Thoracic aorta (tissue), 2 donors: ENCODE results near the gene PRPF31. TPM values are rescaled to one million over a fixed set of nuclear protein-coding genes. Genes with fewer than 3 reads are reported as not detected.

Experiments
- ATAC-seq: fragments of 150-250 bp; one replicate; pipeline ENCODE4 v1.8.0; 2017; ENCODE audit warnings: low read depth; ENCODE audit not compliant: insufficient number of reproducible peaks, low FRiP score
- DNase-seq: peaks from one replicate; pipeline ENCODE4 v3.0.0-alpha.2; 2020; ENCODE audit warnings: low spot score
- H3K27ac ChIP-seq, 2 donors: fragments of 200-600 bp; sonication (generic); 1 replicate in 1 of 2; 2 replicates in 1 of 2; pipeline ENCODE4 v1.5.1; 2016; ENCODE audit warnings: mild to moderate bottlenecking in 2 of 2, moderate library complexity in 2 of 2
- H3K27me3 ChIP-seq: fragments of 200-600 bp; sonication (generic); replicated peaks from 2 replicates; pipeline ENCODE4 v1.6.0; 2016; ENCODE audit warnings: mild to moderate bottlenecking; ENCODE audit not compliant: insufficient read depth
- H3K36me3 ChIP-seq: fragments of 200-600 bp; sonication (generic); one replicate; pipeline ENCODE4 v1.5.1; 2016
- H3K4me1 ChIP-seq, 2 donors: fragments of 200-600 bp; sonication (generic); 1 replicate in 1 of 2; 2 replicates in 1 of 2; pipeline versions ENCODE4 v1.5.1 to v1.6.0; 2016; ENCODE audit warnings: low read depth in 2 of 2, mild to moderate bottlenecking in 1 of 2; ENCODE audit not compliant: control insufficient read depth in 1 of 2
- H3K4me3 ChIP-seq: fragments of 200-600 bp; sonication (generic); 2 replicates; pipeline ENCODE4 v1.5.1; 2016; ENCODE audit warnings: mild to moderate bottlenecking
- H3K9me3 ChIP-seq: fragments of 200-600 bp; sonication (generic); 2 replicates; pipeline ENCODE4 v1.5.1; 2016
- CTCF ChIP-seq: fragments of 200-600 bp; sonication (generic); IDR thresholded peaks from one replicate; pipeline ENCODE4 v1.5.1; 2019; ENCODE audit warnings: antibody characterized with exemption
- total RNA-seq, 2 donors: library from RNA; depleted of rRNA; stranded (reverse); fragments of >200 nt; gene quantifications; one replicate each; pipeline versions ENCODE4 v1.1.0 to v1.2.3, GENCODE V29; 2016

Gene PRPF31
- total RNA-seq, 2 donors from 2014 or later = 48.2 to 54.3 TPM

GRCh38 chr19:54104998-54105715 lies 10.4 kb upstream of the PRPF31 start:
- H3K4me1 ChIP-seq = peaks cover 7 to 13% of the 10 kb centered on the region in 2 donors
- H3K27ac ChIP-seq = no peak overlapping the region
- ATAC-seq = no peak
- no peaks in the 10 kb centered on the region for H3K27me3 ChIP-seq
- DNase-seq = no peak
- H3K9me3 ChIP-seq = no peaks in the 10 kb centered on the region
- no peak overlapping the region for H3K4me3 ChIP-seq
- no peak for TF ChIP-seq CTCF
- H3K36me3 ChIP-seq = peaks cover 35% of the 10 kb centered on the region

GRCh38 chr19:54105796-54106195 lies 9.8 kb upstream of the PRPF31 start:
- no peaks in the 10 kb centered on the region for H3K9me3 ChIP-seq
- peaks cover 40% of the 10 kb centered on the region for H3K36me3 ChIP-seq
- no peak for TF ChIP-seq CTCF
- H3K4me1 ChIP-seq = peaks cover 7 to 13% of the 10 kb centered on the region in 2 donors
- H3K27ac ChIP-seq = no peak overlapping the region
- no peak for ATAC-seq
- no peaks in the 10 kb centered on the region for H3K27me3 ChIP-seq
- no peak for DNase-seq
- H3K4me3 ChIP-seq = no peak overlapping the region

GRCh38 chr19:54106716-54107115 lies 8.8 kb upstream of the PRPF31 start:
- Histone ChIP-seq H3K9me3 (no peaks in the 10 kb centered on the region), H3K36me3 (peaks cover 43% of the 10 kb centered on the region), H3K27me3 (no peaks in the 10 kb centered on the region), H3K4me3 (no peak overlapping the region), H3K4me1 (peaks cover 7 to 13% of the 10 kb centered on the region in 2 donors), H3K27ac (no peak overlapping the region)
- TF ChIP-seq CTCF = no peak
- ATAC-seq (no peak), DNase-seq (no peak)

GRCh38 chr19:54107876-54108490 lies 7.6 kb upstream of the PRPF31 start:
- ATAC-seq = no peak
- Histone ChIP-seq H3K4me3 (no peak overlapping the region), H3K9me3 (no peaks in the 10 kb centered on the region), H3K36me3 (peaks cover 43% of the 10 kb centered on the region), H3K27ac (no peak overlapping the region), H3K4me1 (peaks cover 7 to 13% of the 10 kb centered on the region in 2 donors), H3K27me3 (no peaks in the 10 kb centered on the region)
- DNase-seq = no peak
- no peak for TF ChIP-seq CTCF

- Histone ChIP-seq H3K27me3 (no peaks in the 10 kb centered on the region), H3K36me3 (peaks cover 43% of the 10 kb centered on the region), H3K27ac (no peak overlapping the region), H3K4me1 (peaks cover 4 to 9% of the 10 kb centered on the region in 2 donors), H3K9me3 (no peaks in the 10 kb centered on the region), H3K4me3 (no peak overlapping the region)
- ATAC-seq (no peak), DNase-seq (no peak)
- TF ChIP-seq CTCF = no peak
These were observed 7.1 kb upstream of the PRPF31 start for GRCh38 chr19:54108496-54108895.
